Inflammatory macrophage (primary cell): ENCODE measurements around the gene RAB31.

Experiments
- DNase-seq, 2 donors: peaks; one replicate each; pipeline ENCODE4 v3.0.0-alpha.2; 2020 to 2022

RAB31 gene

GRCh38 chr18:9792565-9793245, 84.6 kb downstream of the RAB31 start:
- peak; percentile 66 to 87 for DNase-seq

GRCh38 chr18:9796011-9796410, 87.9 kb downstream of the RAB31 start:
- peak; percentile 44 for DNase-seq

GRCh38 chr18:9796935-9797549, 88.9 kb downstream of the RAB31 start:
- DNase-seq = no peak

GRCh38 chr18:9802175-9803062, 94.3 kb downstream of the RAB31 start:
- no peak for DNase-seq

GRCh38 chr18:9803063-9803697, 95.1 kb downstream of the RAB31 start:
- DNase-seq = no peak

GRCh38 chr18:9803698-9804516, 95.8 kb downstream of the RAB31 start:
- DNase-seq = no peak

GRCh38 chr18:9804517-9805104, 96.5 kb downstream of the RAB31 start:
- DNase-seq = no peak

GRCh38 chr18:9806905-9807304, 98.8 kb downstream of the RAB31 start:
- DNase-seq = no peak

- no peak for DNase-seq
Measured at GRCh38 chr18:9808295-9809241, 100.5 kb downstream of the RAB31 start.

- no peak for DNase-seq
Measured at GRCh38 chr18:9809697-9810096, 101.6 kb downstream of the RAB31 start.

- no peak for DNase-seq
Measured at GRCh38 chr18:9810299-9810698, 102.2 kb downstream of the RAB31 start.

GRCh38 chr18:9810994-9811705, 103.0 kb downstream of the RAB31 start:
- no peak for DNase-seq

- DNase-seq = no peak
Measured at GRCh38 chr18:9811978-9812377, 103.9 kb downstream of the RAB31 start.

- no peak for DNase-seq
Measured at GRCh38 chr18:9814431-9814830, 106.3 kb downstream of the RAB31 start.

- DNase-seq = no peak
Measured at GRCh38 chr18:9817286-9817685, 109.2 kb downstream of the RAB31 start.

- no peak for DNase-seq
Measured at GRCh38 chr18:9817725-9818422, 109.8 kb downstream of the RAB31 start.

GRCh38 chr18:9818423-9818734, 110.3 kb downstream of the RAB31 start:
- DNase-seq = no peak

GRCh38 chr18:9820127-9820526, 112.0 kb downstream of the RAB31 start:
- DNase-seq = no peak

GRCh38 chr18:9820719-9821118, 112.6 kb downstream of the RAB31 start:
- no peak for DNase-seq
